ENCODE results near the gene USP53.
"Not testable (repeated sequence)": the region's sequence is repeated elsewhere in the genome, so short reads cannot be mapped to it uniquely, and the experiment has no call there.

USP53 gene

GRCh38 chr4:119212234-119212963 is at the start of gene USP53:
TSS of gene USP53 (plus strand) at chr4:119212713. CDS start at chr4:119239760, 27,047 bp downstream.
- peak; percentile 95 for DNase-seq (ENCODE audit: low read depth)

DNA sequence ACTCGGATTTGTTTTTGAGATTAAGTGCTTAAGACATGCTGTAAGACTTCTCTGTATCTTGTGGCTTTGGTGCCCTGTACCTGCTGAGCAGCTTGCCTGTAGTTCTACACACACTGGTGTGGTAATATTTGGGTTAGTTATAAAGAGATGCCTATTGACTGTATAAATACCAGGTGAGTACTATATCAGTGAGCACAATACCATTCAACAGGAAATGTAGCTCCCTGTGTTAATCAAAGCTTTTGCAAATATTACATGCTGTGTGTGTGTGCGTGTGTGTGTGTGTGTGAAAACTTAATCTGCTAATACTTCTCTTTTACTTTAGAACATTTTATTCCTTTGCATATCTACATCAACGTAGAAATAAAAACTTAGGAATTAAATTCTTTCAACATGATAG is 46.7 kb upstream of the USP53 start:
- DNase-seq (ENCODE audit: low read depth) = no peak

DNA sequence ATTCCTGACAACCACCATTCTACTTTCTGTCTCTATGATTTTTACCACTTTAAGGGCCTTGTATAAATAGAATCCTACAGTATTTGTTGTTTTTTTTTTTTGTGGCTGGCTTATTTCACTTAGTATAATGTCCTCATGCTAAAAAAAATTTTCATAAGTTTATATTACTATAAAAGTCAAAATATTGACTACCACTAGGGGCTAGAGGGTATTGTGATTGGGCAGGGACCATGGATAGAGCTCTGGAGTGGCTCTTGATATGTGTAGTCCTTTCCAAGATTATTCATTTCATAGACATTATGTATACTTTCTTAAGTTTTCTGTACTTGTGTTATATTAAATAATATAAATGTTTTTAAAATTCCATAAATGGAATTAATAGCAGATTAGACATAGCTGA is 42.3 kb upstream of the USP53 start:
- no peak for DNase-seq (ENCODE audit: low read depth)

DNA sequence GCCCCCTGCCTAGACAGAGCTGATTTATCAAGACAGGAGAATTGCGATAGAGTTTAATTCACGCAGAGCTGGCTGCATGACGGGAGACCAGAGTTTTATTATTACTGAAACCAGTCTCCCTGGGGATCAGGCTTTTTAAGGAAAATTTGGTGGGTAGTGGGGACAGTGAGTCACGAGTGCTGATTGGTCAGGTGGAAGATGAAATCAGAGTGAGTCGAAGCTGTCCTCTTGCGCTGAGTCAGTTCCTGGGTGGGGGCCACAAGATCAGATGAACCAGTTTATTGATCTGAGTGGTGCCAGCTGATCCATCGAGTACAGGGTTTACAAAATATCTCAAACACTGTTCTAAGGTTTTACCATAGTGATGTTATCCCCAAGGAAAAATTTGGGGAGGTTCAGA is 40.3 kb upstream of the USP53 start:
- no peak for DNase-seq (ENCODE audit: low read depth)

GRCh38 chr4:119173729-119174361 is 38.7 kb upstream of the USP53 start:
- not testable (repeated sequence) for DNase-seq (ENCODE audit: low read depth)

GRCh38 chr4:119179011-119179410 is 33.5 kb upstream of the USP53 start:
- DNase-seq (ENCODE audit: low read depth) = no peak

GRCh38 chr4:119184128-119184527 is 28.4 kb upstream of the USP53 start:
- no peak for DNase-seq (ENCODE audit: low read depth)

DNA sequence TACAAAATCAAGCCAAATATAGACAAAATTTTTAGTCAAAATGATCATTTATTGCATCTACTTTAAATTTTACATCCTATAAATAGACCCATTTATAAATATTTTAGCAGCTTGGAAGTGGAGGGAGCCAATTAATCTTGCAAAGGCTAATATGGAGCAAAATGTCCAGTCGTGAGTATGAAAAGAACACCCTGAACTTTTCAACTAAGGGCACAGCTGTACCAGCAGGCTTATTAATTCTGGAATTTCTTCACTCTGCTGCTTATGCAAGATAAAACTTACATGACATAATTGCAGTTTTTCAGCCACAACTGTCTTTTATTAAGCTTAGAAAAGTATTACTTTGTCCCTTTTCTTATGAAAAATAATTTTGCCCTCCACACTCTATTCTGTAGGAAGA is 22.9 kb upstream of the USP53 start:
- no peak for DNase-seq (ENCODE audit: low read depth)

DNA sequence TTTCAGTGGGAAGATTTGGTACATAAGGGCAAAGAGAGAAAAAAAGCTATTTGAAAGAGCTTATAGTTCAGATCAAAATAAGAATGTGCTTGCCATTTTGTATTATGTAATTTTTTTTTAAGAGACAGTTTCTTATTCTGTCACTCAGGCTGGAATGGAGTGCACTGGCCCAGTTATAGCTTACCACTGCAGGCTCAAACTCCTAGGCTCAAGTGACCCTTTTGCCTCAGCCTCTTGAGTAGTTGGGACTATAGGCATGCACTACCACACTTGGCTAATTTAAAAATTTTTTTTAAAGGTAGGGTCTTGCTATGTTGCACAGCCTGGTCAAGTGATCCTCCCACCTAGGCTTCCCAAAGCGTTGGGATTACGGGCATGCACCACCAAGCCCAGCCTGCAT is 22.2 kb upstream of the USP53 start:
- no peak for DNase-seq (ENCODE audit: low read depth)

DNA sequence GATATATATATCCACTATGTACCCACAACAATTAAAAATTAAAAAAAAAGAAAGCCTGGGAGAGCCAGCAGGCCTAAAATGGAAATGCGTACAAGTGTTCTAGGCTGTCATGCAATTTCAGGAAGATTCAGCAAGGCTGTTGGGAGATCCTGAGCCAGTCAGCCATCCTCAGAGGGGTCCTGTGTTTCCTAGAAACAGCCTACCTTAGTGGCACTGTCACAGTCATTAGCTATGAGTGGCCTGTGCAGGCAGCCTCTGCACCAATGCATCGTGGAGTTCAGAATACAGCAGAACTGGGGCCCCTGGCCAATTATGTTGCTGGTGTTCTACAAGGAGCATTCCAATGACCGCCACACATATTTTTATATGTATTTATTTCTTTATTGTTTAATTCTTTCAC is 21.0 kb upstream of the USP53 start:
- DNase-seq (ENCODE audit: low read depth) = no peak

DNA sequence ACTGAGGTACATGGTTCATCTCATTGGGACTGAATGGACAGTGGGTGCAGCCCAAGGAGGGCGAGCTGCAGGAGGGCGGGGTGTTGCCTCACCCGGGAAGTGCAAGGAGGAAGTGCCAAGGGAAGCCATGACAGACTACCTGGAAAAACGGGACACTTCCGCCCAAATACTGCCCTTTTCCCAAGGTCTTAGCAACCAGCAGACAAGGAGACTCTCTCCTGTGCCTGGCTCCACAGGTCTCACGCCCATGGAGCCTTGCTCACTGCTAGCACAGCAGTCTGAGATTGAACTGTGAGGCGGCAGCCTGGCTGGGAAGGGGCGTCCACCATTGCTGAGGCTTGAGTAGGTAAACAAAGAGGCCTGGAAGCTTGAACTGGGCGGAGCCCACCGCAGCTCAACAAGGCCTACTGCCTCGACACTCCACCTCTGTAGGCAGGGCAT is 14.7 kb upstream of the USP53 start:
- no peak for DNase-seq (ENCODE audit: low read depth)

DNA sequence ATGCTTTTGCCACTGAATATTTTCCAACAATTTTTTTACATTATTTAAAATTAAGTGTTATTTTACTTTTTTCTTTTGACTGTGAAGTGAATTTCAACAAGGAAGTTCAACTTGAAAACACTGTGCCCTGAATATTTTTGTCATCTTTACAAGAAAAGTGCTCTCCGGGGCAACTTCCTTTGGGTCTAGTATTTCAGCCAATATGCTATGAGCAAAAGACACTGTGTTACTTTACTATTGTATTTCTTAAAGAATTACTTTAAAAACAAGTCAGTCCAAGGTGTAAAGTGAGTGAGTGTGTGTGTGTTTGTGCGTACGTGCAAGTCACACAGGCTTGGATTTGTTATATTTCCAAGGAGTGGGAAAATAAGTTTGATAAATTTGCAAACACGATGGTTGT is 7.6 kb upstream of the USP53 start:
- no peak for DNase-seq (ENCODE audit: low read depth)

GRCh38 chr4:119205690-119206089 is 6.8 kb upstream of the USP53 start:
- DNase-seq (ENCODE audit: low read depth) = no peak

- no peak for DNase-seq (ENCODE audit: low read depth)
These were observed 6.3 kb upstream of the USP53 start for GRCh38 chr4:119206178-119206577.

DNA sequence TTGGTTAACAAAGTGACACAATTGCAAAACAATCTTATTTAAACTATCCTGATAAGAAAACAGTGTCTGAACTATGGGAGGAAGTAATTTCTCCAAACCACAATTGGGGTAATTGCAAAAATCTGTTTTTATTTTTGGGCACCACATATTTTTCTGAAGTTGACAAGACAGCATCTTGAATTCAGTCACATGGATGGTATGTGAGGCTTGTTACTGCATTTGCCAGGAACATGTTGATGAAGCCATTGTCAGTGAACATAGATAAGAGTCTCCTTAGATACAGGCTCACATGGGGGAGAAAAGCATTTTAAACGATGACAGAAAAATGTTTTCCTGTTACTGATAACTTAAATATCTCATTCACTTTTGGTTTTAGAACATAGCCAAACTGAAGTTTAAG is 5.5 kb upstream of the USP53 start:
- no peak for DNase-seq (ENCODE audit: low read depth)

DNA sequence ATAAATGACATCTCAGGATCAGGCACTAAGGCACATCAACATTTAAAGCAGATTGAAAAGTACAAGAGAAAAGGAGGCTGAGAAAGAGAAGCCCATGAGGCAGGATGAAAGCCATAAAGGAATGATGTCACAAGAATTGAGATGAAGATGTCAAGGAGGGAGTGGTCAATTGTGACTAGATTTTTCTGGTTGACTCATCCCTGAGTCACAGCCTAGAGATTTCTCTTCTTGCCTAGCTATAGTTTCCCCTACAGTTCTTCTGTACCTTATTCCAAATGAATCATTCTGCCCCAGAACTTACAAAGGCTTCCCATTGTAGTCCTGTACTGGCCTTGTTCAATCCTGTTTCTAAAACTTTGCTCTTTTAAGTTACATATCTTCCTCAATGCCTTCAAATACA is 3.4 kb upstream of the USP53 start:
- peak; percentile 16 for DNase-seq (ENCODE audit: low read depth)

DNA sequence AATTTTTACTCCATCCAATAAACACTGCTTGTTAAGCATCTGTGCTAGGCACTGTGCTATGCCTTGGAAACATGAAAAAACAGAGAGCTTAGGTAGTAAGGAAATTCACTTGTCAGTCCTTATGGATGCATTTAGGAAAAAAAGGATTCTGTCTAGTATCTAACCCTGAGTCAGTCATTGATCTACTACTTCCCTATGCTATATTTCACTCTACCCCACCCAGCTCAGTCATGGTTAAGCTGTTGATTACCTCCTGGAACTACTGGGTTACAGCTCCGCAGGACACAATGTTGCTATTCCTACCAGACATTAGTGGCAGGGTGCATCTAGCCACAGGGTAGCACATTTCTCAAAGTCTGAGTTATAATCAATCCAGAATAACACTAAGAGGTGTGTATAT is 2.9 kb upstream of the USP53 start:
- DNase-seq (ENCODE audit: low read depth) = no peak

DNA sequence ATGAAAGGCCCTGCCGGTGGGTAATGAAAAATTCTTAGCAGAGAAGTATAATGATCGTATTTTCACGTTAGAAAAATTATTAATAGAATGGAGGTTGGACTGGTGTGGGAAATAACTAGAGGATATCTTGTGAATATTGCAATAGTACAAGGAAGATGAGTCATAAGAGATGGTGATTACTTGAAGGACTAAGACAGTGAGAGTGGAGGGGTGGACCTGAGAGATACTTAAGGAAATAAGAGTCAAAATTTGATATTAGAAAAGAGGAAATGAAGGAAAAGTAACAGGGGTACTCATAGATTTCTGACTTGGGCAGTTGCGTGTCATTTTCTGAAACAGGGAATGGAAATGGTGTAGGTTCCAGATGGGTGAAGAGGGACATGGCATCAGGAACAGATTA is 1.7 kb upstream of the USP53 start:
- DNase-seq (ENCODE audit: low read depth) = no peak

DNA sequence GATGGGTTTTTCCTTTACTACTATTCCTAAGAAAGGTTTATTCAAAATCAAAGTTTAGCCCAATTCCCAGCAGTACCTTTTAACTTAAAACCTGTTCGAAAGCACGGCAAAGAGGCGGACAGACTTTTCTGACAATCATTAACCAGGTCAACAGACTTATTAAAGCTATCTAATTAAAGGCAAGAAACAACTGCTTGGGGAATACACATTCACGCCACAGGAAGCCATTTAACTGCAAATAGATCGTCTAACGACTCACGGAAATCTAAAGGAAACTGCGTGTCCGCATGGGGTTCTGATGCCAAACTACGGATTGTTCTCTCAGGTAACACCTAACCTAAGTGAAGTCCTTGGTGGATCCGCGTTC is 663 bp upstream of the USP53 start:
- peak; percentile 5 for DNase-seq (ENCODE audit: low read depth)

GRCh38 chr4:119212964-119213606 is 572 bp downstream of the USP53 start:
- DNase-seq (ENCODE audit: low read depth) = peak; percentile 38

- no peak for DNase-seq (ENCODE audit: low read depth)
These were observed 5.6 kb downstream of the USP53 start for GRCh38 chr4:119218093-119218492.

GRCh38 chr4:119221412-119221811 is 8.9 kb downstream of the USP53 start:
- DNase-seq (ENCODE audit: low read depth) = no peak

DNA sequence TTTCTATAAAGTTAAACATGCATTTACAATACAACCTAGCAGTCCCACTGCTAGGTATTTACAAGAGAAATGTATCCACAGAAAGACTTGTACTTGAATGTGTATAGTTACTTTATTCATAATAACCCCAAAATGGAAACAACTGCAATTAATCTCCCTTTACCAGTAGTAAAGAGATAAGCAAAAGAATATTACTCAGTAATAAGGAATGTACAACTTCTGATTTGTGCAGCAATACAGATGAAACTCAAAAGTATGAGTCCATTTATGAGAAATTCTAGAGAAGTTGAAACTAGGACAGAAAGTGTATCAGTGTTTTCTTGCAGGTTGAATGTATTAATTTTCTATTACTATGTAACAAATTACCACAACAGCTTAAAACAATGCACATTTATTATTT is 15.2 kb downstream of the USP53 start:
- DNase-seq (ENCODE audit: low read depth) = no peak

GRCh38 chr4:119228406-119228805 is 15.9 kb downstream of the USP53 start:
- no peak for DNase-seq (ENCODE audit: low read depth)

Measured in stimulated activated CD8-positive, alpha-beta memory T cell treated with anti-CD3 and anti-CD28 coated beads, Interleukin-4, amount 100 ng/mL, for 24 hours (primary cell).